Left lung (tissue), 10 donors: ENCODE results near the gene G3BP1. TPM values are rescaled to one million over a fixed set of nuclear protein-coding genes. Genes with fewer than 3 reads are reported as not detected.
"Not testable (repeated sequence)": the region's sequence is repeated elsewhere in the genome, so short reads cannot be mapped to it uniquely, and the experiment has no call there.

Experiments
- ATAC-seq: fragments of 200-7000 bp; cut with Tn5 transposase; one replicate; pipeline ENCODE4 v1.9.1; 2020; ENCODE audit warnings: moderate library complexity
- DNase-seq, 4 donors: peaks; one replicate each; pipeline ENCODE4 v3.0.0-alpha.2; 2013 to 2020
- H3K27ac ChIP-seq, 2 donors: fragments of 200-600 bp; sonication (generic) in 1 of 2; one replicate each; pipeline versions ENCODE4 v1.5.0 to v1.8.0; 2020 to 2021
- H3K27me3 ChIP-seq, 2 donors: fragments of 200-600 bp; sonication (generic) in 1 of 2; one replicate each; pipeline versions ENCODE4 v1.5.0 to v1.8.0; 2020 to 2021
- H3K36me3 ChIP-seq, 2 donors: fragments of 200-600 bp; sonication (generic) in 1 of 2; one replicate each; pipeline versions ENCODE4 v1.5.0 to v1.8.0; 2020 to 2021
- H3K4me1 ChIP-seq, 2 donors: fragments of 200-600 bp; one replicate each; pipeline ENCODE4 v1.8.0; 2021
- H3K4me3 ChIP-seq, 2 donors: fragments of 200-600 bp; sonication (generic) in 1 of 2; one replicate each; pipeline versions ENCODE4 v1.5.0 to v1.8.0; 2020 to 2021; ENCODE audit warnings: mild to moderate bottlenecking in 1 of 2
- H3K9me3 ChIP-seq, 2 donors: fragments of 200-600 bp; sonication (generic) in 1 of 2; one replicate each; pipeline versions ENCODE4 v1.5.0 to v1.8.0; 2020 to 2021
- CTCF ChIP-seq, 2 donors: fragments of 200-600 bp; sonication (generic) in 1 of 2; IDR thresholded peaks; one replicate each; pipeline versions ENCODE4 v1.5.0 to v1.8.0; 2021; ENCODE audit warnings: antibody characterized with exemption in 2 of 2
- intact Hi-C, 2 donors: fragments of 100-400 bp; cut with DNase I; formaldehyde crosslinking; loops; one replicate each; pipeline versions ENCODE4 v1.11.2 to v1.14.2; 2022
- polyA plus RNA-seq, 6 donors: library from polyadenylated mRNA; unstranded; fragments of 120-200 nt; gene quantifications; one replicate each; pipeline ENCODE4 v1.2.1, GENCODE V29; 2013; ENCODE audit not compliant: insufficient read length in 6 of 6
- total RNA-seq, 2 donors: library from RNA; stranded (reverse); fragmentation: NEBNext Ultra II Directional; extraction: Animal tissue kit (Norgen Biotek cat#: 25700); gene quantifications; one replicate each; pipeline ENCODE4 v1.2.1, GENCODE V29; 2021
- donor health status: DM: no; HTN: yes; CAD: no.
- donor health status: DM: no; HTN: no; CAD: no.

The G3BP1 gene
- total and polyA plus RNA-seq, 8 donors: 125 to 207 (median 146) TPM

GRCh38 chr5:151847871-151848270, 76.1 kb downstream of the G3BP1 start:
- no peaks in the 10 kb centered on the region for H3K36me3 ChIP-seq
- no peak overlapping the region for H3K27ac ChIP-seq
- intact Hi-C loops: no loop called here
- no peaks in the 10 kb centered on the region for H3K4me1 ChIP-seq
- H3K4me3 ChIP-seq: no peak overlapping the region
- ATAC-seq: no peak
- TF ChIP-seq CTCF (IDR thresholded peaks at IDR 0.05): no peak
- H3K9me3 ChIP-seq: no peaks in the 10 kb centered on the region
- no peak for DNase-seq
- H3K27me3 ChIP-seq: no peaks in the 10 kb centered on the region

GRCh38 chr5:151855701-151856100, 83.9 kb downstream of the G3BP1 start:
- Histone ChIP-seq H3K9me3 (no peaks in the 10 kb centered on the region), H3K4me3 (no peak overlapping the region), H3K4me1 (no peaks in the 10 kb centered on the region), H3K36me3 (no peaks in the 10 kb centered on the region), H3K27me3 (no peaks in the 10 kb centered on the region), H3K27ac (no peak overlapping the region)
- intact Hi-C loops: no loop called here
- TF ChIP-seq CTCF (IDR thresholded peaks at IDR 0.05): no peak
- DNase-seq (no peak), ATAC-seq (no peak)

- intact Hi-C loops: no loop called here
- H3K36me3 ChIP-seq: no peaks in the 10 kb centered on the region
- ATAC-seq: no peak
- no peaks in the 10 kb centered on the region for H3K4me1 ChIP-seq
- H3K27ac ChIP-seq: no peak overlapping the region
- no peak overlapping the region for H3K4me3 ChIP-seq
- H3K27me3 ChIP-seq: no peaks in the 10 kb centered on the region
- peaks cover 0 to 2% of the 10 kb centered on the region in 2 donors for H3K9me3 ChIP-seq
- peak in 1 of 4 donors; percentile 63 for DNase-seq
- TF ChIP-seq CTCF (IDR thresholded peaks at IDR 0.05): no peak
Observed at GRCh38 chr5:151856861-151857260, 85.1 kb downstream of the G3BP1 start.

GRCh38 chr5:151860867-151861266, 89.1 kb downstream of the G3BP1 start:
- not testable (repeated sequence) for H3K27me3 ChIP-seq

More at GRCh38 chr5:151860867-151861266, 89.1 kb downstream of the G3BP1 start:
- H3K4me1 ChIP-seq, DNase-seq, H3K36me3 ChIP-seq, ATAC-seq, intact Hi-C loops, H3K4me3 ChIP-seq, H3K27ac ChIP-seq, H3K9me3 ChIP-seq: not testable (repeated sequence)

Other genes starting within 250 kb of the G3BP1 start
- gene FAT2, start 180.6 kb upstream of the G3BP1 start, total RNA-seq: under 1 TPM; 0.03 to 0.79 TPM
- gene FAT2, start 180.6 kb upstream of the G3BP1 start, polyA plus RNA-seq: under 1 TPM; 0.11 to 0.28 (median 0.15) TPM
- gene SPARC, start 85.0 kb upstream of the G3BP1 start, total RNA-seq: 1,000 to 10,000 TPM; 1,647 to 5,045 TPM
- gene SPARC, start 85.0 kb upstream of the G3BP1 start, polyA plus RNA-seq: 1,000 to 10,000 TPM; 1,757 to 2,413 (median 2,169) TPM
- 10 to 100 TPM; 72.1 to 89.7 TPM for gene ATOX1, start 13.3 kb upstream of the G3BP1 start, total RNA-seq
- gene ATOX1, start 13.3 kb upstream of the G3BP1 start, polyA plus RNA-seq: 10 to 100 TPM; 58.4 to 77.6 (median 71.2) TPM
- not detected for gene GLRA1, start 152.9 kb downstream of the G3BP1 start, total RNA-seq
- gene GLRA1, start 152.9 kb downstream of the G3BP1 start, polyA plus RNA-seq: under 1 TPM in 2 of 6 donors, not detected in 4; 0.08 to 0.10 TPM